ENCODE data around the gene ADAMTSL1.

ADAMTSL1 gene

DNA sequence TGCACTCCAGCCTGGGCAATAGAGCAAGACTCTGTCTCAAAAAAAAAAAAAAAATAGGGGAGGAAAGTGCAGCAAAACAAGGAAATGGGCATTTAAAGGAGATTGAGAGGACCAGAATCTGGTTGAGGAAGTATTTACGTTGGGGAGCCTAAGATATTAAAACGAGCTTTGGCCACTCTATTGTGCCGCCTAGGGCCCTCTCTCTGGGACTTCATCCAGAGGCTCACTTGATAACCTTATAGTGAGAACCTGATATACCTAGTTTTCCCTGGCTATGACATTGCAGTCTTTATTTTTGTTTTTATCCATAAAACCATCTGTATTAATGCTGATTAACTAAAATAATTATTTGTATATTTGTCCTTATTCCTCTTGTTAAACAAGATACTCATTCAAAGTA, 345.5 kb downstream of the ADAMTSL1 start:
- no peak for DNase-seq (ENCODE audit: low spot score)

DNA sequence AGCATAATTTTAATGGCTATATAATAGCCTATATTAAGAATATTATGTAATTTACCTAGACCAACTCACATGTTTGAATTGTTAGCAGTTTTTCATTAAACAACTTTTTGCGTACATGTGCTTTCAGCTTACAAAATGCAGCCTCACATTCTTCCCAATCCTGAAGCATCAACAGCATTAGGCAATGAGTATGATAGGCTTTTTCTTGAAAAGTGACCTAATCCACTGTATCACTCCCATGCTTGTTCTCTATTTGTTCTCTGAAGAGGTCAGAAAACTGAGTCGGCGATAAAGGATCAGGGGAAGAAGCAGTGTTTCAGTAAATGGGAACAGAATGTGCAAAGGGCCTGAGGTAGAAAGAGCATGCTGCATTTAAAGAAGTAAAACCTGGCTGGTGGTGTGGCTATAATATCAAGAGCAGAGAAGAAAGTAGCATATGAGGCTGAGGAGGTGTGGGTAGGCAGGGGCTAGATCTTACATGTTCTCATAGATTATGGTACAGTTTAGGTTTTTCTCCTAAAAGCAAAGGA, 346.7 kb downstream of the ADAMTSL1 start:
- DNase-seq (ENCODE audit: low spot score): no peak

GRCh38 chr9:18821788-18822187, 347.8 kb downstream of the ADAMTSL1 start:
- DNase-seq (ENCODE audit: low spot score): no peak

GRCh38 chr9:18822850-18823249, 348.9 kb downstream of the ADAMTSL1 start:
- DNase-seq (ENCODE audit: low spot score): no peak

DNA sequence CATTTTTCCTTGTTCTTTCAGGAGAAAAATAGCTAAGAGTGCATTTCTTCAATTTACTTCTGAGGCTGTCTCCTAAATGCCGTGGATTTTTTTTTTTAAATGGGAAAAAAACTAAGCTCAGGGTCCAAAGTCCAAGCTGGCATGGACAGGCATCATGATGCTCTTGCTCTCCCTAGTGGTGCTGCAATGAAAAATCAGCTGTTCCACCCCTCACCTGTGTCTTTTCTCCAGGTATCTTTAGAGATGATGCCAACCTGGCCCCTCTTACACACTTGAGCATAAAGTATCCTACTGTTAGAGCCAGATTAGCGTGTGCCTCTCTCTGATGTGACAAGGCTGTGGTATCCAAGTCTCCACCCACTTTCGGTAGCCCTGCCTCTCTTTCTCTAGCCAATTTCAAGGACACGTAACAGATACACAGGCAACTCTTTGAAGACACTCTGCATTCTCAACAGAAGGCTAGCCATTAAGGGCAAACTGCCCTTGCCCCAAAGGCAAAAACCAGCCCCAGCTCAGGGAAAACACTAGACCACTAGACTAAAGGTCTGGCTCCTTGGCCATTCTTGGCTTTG, 350.2 kb downstream of the ADAMTSL1 start:
- DNase-seq (ENCODE audit: low spot score): peak; percentile 14

- DNase-seq (ENCODE audit: low spot score): no peak
These were observed 351.8 kb downstream of the ADAMTSL1 start for GRCh38 chr9:18825656-18826170.

GRCh38 chr9:18826248-18826647, 352.3 kb downstream of the ADAMTSL1 start:
- no peak for DNase-seq (ENCODE audit: low spot score)

- DNase-seq (ENCODE audit: low spot score): no peak
These were observed 355.1 kb downstream of the ADAMTSL1 start for GRCh38 chr9:18829066-18829465.

GRCh38 chr9:18829873-18830272, 355.9 kb downstream of the ADAMTSL1 start:
- no peak for DNase-seq (ENCODE audit: low spot score)

DNA sequence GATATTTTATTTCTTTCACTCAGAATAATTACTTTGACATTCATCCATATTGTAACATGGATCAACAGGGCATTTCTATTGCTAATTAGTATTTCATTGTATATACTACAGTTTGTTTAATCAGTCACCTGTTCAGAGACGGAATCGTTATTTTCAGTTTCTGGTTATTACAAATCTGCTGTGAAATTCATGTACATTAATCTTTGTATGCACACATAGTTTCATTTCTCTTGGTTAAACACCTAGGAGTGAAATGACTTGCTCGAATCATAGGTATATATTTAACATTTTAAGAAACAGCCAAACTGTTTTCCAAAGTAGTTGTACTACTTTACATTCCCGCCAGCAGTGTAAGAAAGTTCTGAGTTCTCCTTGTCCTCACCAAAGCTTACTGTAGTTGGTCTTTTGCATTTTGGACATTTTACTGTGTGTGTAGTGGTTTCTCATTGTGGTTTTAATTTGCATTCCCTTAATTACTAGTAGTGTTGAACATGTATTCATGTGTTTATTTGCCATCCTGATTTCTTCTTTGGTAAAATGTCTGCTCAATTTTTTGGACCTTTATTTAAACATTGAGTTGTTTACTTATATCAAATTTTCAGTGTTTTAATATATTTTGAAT, 360.9 kb downstream of the ADAMTSL1 start:
- DNase-seq (ENCODE audit: low spot score): no peak

- DNase-seq (ENCODE audit: low spot score): no peak
These were observed 363.4 kb downstream of the ADAMTSL1 start for GRCh38 chr9:18837402-18837801.

DNA sequence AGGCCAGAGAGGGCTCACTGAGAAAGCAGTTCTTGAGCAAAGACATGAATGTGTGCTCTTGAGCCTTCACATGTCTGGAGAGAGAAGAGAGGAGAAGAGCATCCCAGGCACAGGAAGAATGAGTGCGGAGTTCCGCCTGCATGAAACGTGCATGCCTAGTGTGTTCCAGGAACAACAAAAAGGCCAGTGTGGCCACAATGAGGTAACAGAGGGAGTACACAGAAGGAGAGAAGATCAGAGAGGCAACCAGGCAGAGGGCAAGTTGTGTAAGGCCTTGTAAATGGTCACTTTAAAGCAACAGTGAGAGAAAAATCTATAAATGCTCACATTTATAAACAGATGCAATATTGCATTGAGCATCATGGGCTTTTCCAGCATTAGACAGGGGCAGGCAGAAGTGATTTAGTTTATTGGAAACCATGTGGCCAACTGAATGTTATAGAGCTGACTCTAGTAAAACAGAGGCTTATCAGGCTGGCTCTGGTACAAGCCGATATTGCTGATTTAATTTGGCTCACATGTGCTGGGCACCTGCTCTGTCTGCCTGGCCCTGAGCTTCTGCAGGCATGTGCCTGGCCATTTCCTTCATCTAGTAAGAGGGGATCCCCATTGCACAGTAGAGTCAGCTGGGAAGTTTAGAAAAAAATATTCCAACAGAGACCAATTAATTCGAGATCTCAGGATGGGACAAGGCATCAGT, 373.8 kb downstream of the ADAMTSL1 start:
- DNase-seq (ENCODE audit: low spot score): no peak

- DNase-seq (ENCODE audit: low spot score): no peak
These were observed 374.7 kb downstream of the ADAMTSL1 start for GRCh38 chr9:18848657-18849056.

DNA sequence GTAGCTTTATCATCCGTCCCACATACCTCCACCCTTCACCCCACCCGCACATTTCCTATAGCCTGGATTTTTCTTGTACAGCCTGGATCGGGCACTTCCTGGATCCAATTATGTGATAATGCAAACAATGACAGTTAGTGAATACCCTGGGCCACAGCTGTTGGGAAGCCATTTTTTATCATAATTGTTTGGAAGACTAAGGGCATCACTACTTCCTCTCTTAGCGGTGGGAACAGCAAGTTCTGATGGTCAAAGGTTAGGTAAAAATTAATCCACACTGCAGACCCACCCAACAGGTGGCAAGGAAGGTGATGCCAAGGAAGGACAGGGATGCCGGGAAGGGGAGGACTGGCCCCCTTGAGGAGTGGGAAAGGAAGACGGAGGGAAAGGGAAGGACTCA, 375.3 kb downstream of the ADAMTSL1 start:
- DNase-seq (ENCODE audit: low spot score): no peak

DNA sequence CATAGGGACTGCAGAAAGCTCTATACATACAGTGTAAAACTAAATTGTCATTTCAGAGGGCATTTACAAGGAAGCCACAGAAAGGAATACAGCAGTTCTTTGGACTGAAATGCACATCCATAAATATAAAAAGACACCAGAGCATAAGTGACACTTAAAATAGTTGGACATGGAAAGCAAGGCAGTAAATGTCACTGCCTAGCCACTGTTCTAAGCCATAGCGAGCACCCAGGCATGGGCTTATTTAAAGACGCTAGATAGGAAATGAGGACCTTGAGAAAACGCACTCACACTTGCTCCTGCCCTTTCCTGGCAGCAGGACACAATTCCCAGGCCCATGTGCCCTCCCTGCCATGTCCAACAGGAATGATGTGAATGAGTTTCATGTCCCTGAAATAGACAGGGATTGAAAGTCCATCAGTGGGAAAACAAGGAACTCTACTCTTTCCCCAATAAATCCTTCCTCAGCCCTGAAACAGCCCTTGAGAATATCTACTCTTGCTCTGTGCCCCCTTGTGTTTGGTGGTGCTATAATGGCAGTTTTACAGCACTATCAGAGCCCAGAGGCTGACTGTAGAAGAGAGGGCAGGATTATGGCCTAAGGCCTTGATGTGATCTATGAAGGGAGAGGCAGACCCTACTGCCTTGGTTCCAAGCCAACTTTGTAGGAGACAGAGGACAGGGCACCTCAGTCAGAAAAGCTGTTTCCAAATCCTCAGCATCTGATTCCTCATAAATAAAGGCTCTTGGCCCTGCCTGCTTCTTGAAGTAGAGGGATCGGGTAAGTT, 376.1 kb downstream of the ADAMTSL1 start:
- no peak for DNase-seq (ENCODE audit: low spot score)

- no peak for DNase-seq (ENCODE audit: low spot score)
These were observed 377.3 kb downstream of the ADAMTSL1 start for GRCh38 chr9:18851069-18851795.

DNA sequence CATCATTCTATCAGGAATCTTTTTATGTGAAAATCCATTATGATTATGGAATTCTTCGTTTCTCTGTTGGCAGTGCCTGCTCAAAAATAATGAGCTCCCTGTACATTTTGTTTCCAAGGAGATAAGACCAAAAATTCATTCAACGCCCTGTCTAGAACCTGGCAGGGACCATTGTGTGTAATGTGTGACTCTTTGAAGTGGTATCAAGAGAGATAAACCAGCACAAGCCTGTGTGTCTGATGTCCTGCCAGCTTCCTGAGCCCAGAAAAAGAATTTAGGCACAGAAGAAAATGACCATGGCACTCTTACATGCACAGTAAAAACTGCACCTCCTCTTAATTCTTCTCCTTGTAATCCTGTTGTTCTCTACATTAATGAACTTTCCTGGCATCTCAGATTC, 381.7 kb downstream of the ADAMTSL1 start:
- DNase-seq (ENCODE audit: low spot score): no peak

DNA sequence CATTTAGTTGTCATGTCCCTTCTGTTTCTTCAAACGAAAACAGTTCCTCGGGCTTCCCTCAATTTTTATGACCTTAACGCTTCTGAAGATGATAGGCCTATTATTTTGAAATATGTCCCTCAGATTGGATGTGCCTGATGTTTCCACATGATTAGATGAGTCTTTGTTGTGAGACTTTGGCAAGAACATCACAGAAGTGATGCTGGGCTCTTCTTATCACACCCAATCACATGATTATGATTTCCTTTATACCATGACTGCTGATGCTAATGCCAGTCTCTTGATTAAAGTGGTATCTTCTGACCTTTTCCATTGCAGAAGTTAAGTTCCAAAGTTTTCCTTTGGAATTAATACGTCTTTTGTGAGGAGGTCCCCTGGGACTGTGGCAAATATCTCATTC, 383.4 kb downstream of the ADAMTSL1 start:
- DNase-seq (ENCODE audit: low spot score): no peak

GRCh38 chr9:18857769-18858168, 383.8 kb downstream of the ADAMTSL1 start:
- DNase-seq (ENCODE audit: low spot score): no peak

GRCh38 chr9:18861609-18862544, 387.9 kb downstream of the ADAMTSL1 start:
- DNase-seq (ENCODE audit: low spot score): peak; percentile 18

All from globus pallidus (tissue), 1 donor.